ENCODE results near the gene EMC9.

EMC9 gene

GRCh38 chr14:24102357-24103048 lies 38.9 kb downstream of the EMC9 start:
- DNase-seq: no peak

- no peak for DNase-seq
These were observed 40.4 kb downstream of the EMC9 start for GRCh38 chr14:24100982-24101494.

- no peak for DNase-seq
These were observed 41.0 kb downstream of the EMC9 start for GRCh38 chr14:24100197-24100981.

- DNase-seq: peak in 1 of 2 experiments; percentile 25
These were observed 42.2 kb downstream of the EMC9 start for GRCh38 chr14:24098927-24099813.

- no peak for DNase-seq
These were observed 43.0 kb downstream of the EMC9 start for GRCh38 chr14:24098229-24098926.

GRCh38 chr14:24096545-24097181 lies 44.7 kb downstream of the EMC9 start:
- no peak for DNase-seq

GRCh38 chr14:24095271-24096068 lies 45.9 kb downstream of the EMC9 start:
- DNase-seq: peak; percentile 51 to 63

GRCh38 chr14:24094841-24095270 lies 46.5 kb downstream of the EMC9 start:
- DNase-seq: no peak

- DNase-seq: peak; percentile 82 to 93
These were observed 47.2 kb downstream of the EMC9 start, which contains the start of gene PCK2 for GRCh38 chr14:24093901-24094840. Gene PCK2 (plus strand): TSS chr14:24094311. CDS start chr14:24094406, 95 bp downstream.

GRCh38 chr14:24093207-24093900 lies 48.0 kb downstream of the EMC9 start:
- no peak for DNase-seq

- no peak for DNase-seq
These were observed 48.7 kb downstream of the EMC9 start for GRCh38 chr14:24092505-24093206.

- no peak for DNase-seq
These were observed 49.3 kb downstream of the EMC9 start for GRCh38 chr14:24092110-24092504.

- DNase-seq: no peak
These were observed 51.5 kb downstream of the EMC9 start for GRCh38 chr14:24089890-24090289.
